ENCODE measurements around the gene CCSER1. TPM values are rescaled to one million over a fixed set of nuclear protein-coding genes. Genes with fewer than 3 reads are reported as not detected.

Gene CCSER1
- total and polyA plus RNA-seq, 2 experiments from 2014 or later: not detected

GRCh38 chr4:91035276-91035675 is 908.1 kb downstream of the CCSER1 start:
- no peaks in the 10 kb centered on the region for H3F3A ChIP-seq (ENCODE audit: insufficient read depth)
- no peaks in the 10 kb centered on the region for H4K20me1 ChIP-seq (ENCODE audit: insufficient read depth)
- no peaks in the 10 kb centered on the region for H3K79me2 ChIP-seq (ENCODE audit: insufficient read depth)
- H3K4me2 ChIP-seq (ENCODE audit: unreplicated experiment): no peak overlapping the region
- H3K4me3 ChIP-seq: no peak overlapping the region
- no peaks in the 10 kb centered on the region for H3K9me3 ChIP-seq (ENCODE audit: low read depth)
- TF ChIP-seq EZH2 (IDR thresholded peaks at IDR 0.05; ENCODE audit: insufficient read depth, poor library complexity, severe bottlenecking) (no peak), EZH2phosphoT487 (IDR thresholded peaks at IDR 0.05; ENCODE audit: insufficient read depth, low read depth) (no peak)
- 20 to 31% methylated on average over 2 of the region's 2 CpGs for WGBS, 2 experiments (ENCODE audit: low coverage in 1 of 2, low lambda C conversion rate in 2 of 2, missing lambda C conversion rate in 2 of 2)
- DNase-seq: no peak
- H3K36me3 ChIP-seq (ENCODE audit: low read depth): no peaks in the 10 kb centered on the region
- no peak overlapping the region for H2AFZ ChIP-seq
- H3K4me1 ChIP-seq (ENCODE audit: insufficient read depth): no peaks in the 10 kb centered on the region
- in situ Hi-C loops (cut with MboI): no loop called here
- H3K27ac ChIP-seq: no peak overlapping the region
- H3K27me3 ChIP-seq (replicated peaks; ENCODE audit: insufficient read depth): no peaks in the 10 kb centered on the region
- no peaks in the 10 kb centered on the region for H3K9me2 ChIP-seq (ENCODE audit: insufficient read depth)
- no peak overlapping the region for H3K9ac ChIP-seq

- H3K4me2 ChIP-seq (ENCODE audit: unreplicated experiment): no peak overlapping the region
- no peaks in the 10 kb centered on the region for H3F3A ChIP-seq (ENCODE audit: insufficient read depth)
- H3K79me2 ChIP-seq (ENCODE audit: insufficient read depth): no peaks in the 10 kb centered on the region
- no peaks in the 10 kb centered on the region for H3K9me3 ChIP-seq (ENCODE audit: low read depth)
- WGBS, 2 experiments (ENCODE audit: low coverage in 1 of 2, low lambda C conversion rate in 2 of 2, missing lambda C conversion rate in 2 of 2): 9 to 10% methylated on average over 1 of the region's 1 CpG
- in situ Hi-C loops (cut with MboI): no loop called here
- H3K9me2 ChIP-seq (ENCODE audit: insufficient read depth): no peaks in the 10 kb centered on the region
- H3K27ac ChIP-seq: no peak overlapping the region
- H3K4me3 ChIP-seq: no peak overlapping the region
- no peak overlapping the region for H3K9ac ChIP-seq
- no peaks in the 10 kb centered on the region for H3K4me1 ChIP-seq (ENCODE audit: insufficient read depth)
- H3K36me3 ChIP-seq (ENCODE audit: low read depth): no peaks in the 10 kb centered on the region
- H3K27me3 ChIP-seq (replicated peaks; ENCODE audit: insufficient read depth): no peaks in the 10 kb centered on the region
- TF ChIP-seq EZH2 (IDR thresholded peaks at IDR 0.05; ENCODE audit: insufficient read depth, poor library complexity, severe bottlenecking): no peak
- no peak for TF ChIP-seq EZH2phosphoT487 (IDR thresholded peaks at IDR 0.05; ENCODE audit: insufficient read depth, low read depth)
- no peaks in the 10 kb centered on the region for H4K20me1 ChIP-seq (ENCODE audit: insufficient read depth)
- DNase-seq: no peak
- no peak overlapping the region for H2AFZ ChIP-seq
Measured at GRCh38 chr4:91037951-91038350, 910.8 kb downstream of the CCSER1 start.

- Histone ChIP-seq H2AFZ (no peak overlapping the region), H3K27ac (no peak overlapping the region), H3K4me2 (ENCODE audit: unreplicated experiment) (no peak overlapping the region), H3K36me3 (ENCODE audit: low read depth) (no peaks in the 10 kb centered on the region), H4K20me1 (ENCODE audit: insufficient read depth) (no peaks in the 10 kb centered on the region), H3K9me2 (ENCODE audit: insufficient read depth) (no peaks in the 10 kb centered on the region), H3K9me3 (ENCODE audit: low read depth) (no peaks in the 10 kb centered on the region), H3K27me3 (replicated peaks; ENCODE audit: insufficient read depth) (no peaks in the 10 kb centered on the region), H3K4me1 (ENCODE audit: insufficient read depth) (no peaks in the 10 kb centered on the region), H3K9ac (no peak overlapping the region), H3K79me2 (ENCODE audit: insufficient read depth) (no peaks in the 10 kb centered on the region), H3F3A (ENCODE audit: insufficient read depth) (no peaks in the 10 kb centered on the region), H3K4me3 (no peak overlapping the region)
- no peak for DNase-seq
- in situ Hi-C loops (cut with MboI): no loop called here
- TF ChIP-seq EZH2phosphoT487 (IDR thresholded peaks at IDR 0.05; ENCODE audit: insufficient read depth, low read depth) (no peak), EZH2 (IDR thresholded peaks at IDR 0.05; ENCODE audit: insufficient read depth, poor library complexity, severe bottlenecking) (no peak)
Measured at GRCh38 chr4:91057871-91058270, 930.7 kb downstream of the CCSER1 start.

- no peak overlapping the region for H3K4me3 ChIP-seq
- no peak overlapping the region for H3K4me2 ChIP-seq (ENCODE audit: unreplicated experiment)
- H3F3A ChIP-seq (ENCODE audit: insufficient read depth): no peaks in the 10 kb centered on the region
- H3K36me3 ChIP-seq (ENCODE audit: low read depth): no peaks in the 10 kb centered on the region
- no peaks in the 10 kb centered on the region for H3K79me2 ChIP-seq (ENCODE audit: insufficient read depth)
- H4K20me1 ChIP-seq (ENCODE audit: insufficient read depth): no peaks in the 10 kb centered on the region
- in situ Hi-C loops (cut with MboI): no loop called here
- no peaks in the 10 kb centered on the region for H3K9me2 ChIP-seq (ENCODE audit: insufficient read depth)
- no peak overlapping the region for H3K9ac ChIP-seq
- H3K4me1 ChIP-seq (ENCODE audit: insufficient read depth): no peaks in the 10 kb centered on the region
- no peaks in the 10 kb centered on the region for H3K9me3 ChIP-seq (ENCODE audit: low read depth)
- no peak overlapping the region for H2AFZ ChIP-seq
- no peak for DNase-seq
- H3K27ac ChIP-seq: no peak overlapping the region
- H3K27me3 ChIP-seq (replicated peaks; ENCODE audit: insufficient read depth): no peaks in the 10 kb centered on the region
- TF ChIP-seq EZH2 (IDR thresholded peaks at IDR 0.05; ENCODE audit: insufficient read depth, poor library complexity, severe bottlenecking) (no peak), EZH2phosphoT487 (IDR thresholded peaks at IDR 0.05; ENCODE audit: insufficient read depth, low read depth) (no peak)
Measured at GRCh38 chr4:91058345-91058744, 931.2 kb downstream of the CCSER1 start.

GRCh38 chr4:91064157-91064853 is 937.1 kb downstream of the CCSER1 start:
- Histone ChIP-seq H3K9ac (no peak overlapping the region), H3K36me3 (ENCODE audit: low read depth) (no peaks in the 10 kb centered on the region), H3K9me2 (ENCODE audit: insufficient read depth) (no peaks in the 10 kb centered on the region), H3K27ac (no peak overlapping the region), H3K4me3 (no peak overlapping the region), H3K9me3 (ENCODE audit: low read depth) (no peaks in the 10 kb centered on the region), H3F3A (ENCODE audit: insufficient read depth) (no peaks in the 10 kb centered on the region), H2AFZ (no peak overlapping the region), H4K20me1 (ENCODE audit: insufficient read depth) (no peaks in the 10 kb centered on the region), H3K27me3 (replicated peaks; ENCODE audit: insufficient read depth) (no peaks in the 10 kb centered on the region), H3K4me1 (ENCODE audit: insufficient read depth) (no peaks in the 10 kb centered on the region), H3K4me2 (ENCODE audit: unreplicated experiment) (no peak overlapping the region), H3K79me2 (ENCODE audit: insufficient read depth) (no peaks in the 10 kb centered on the region)
- in situ Hi-C loops (cut with MboI): no loop called here
- TF ChIP-seq EZH2 (IDR thresholded peaks at IDR 0.05; ENCODE audit: insufficient read depth, poor library complexity, severe bottlenecking) (no peak), EZH2phosphoT487 (IDR thresholded peaks at IDR 0.05; ENCODE audit: insufficient read depth, low read depth) (no peak)
- 13% methylated on average over 2 of the region's 2 CpGs for whole genome bisulfite sequencing, 2 experiments (ENCODE audit: low coverage in 1 of 2, low lambda C conversion rate in 2 of 2, missing lambda C conversion rate in 2 of 2)
- DNase-seq: no peak

Data from GM23248 (cell line).